ENCODE data around the gene NCF1.
"Not testable (repeated sequence)": the region's sequence is repeated elsewhere in the genome, so short reads cannot be mapped to it uniquely, and the experiment has no call there.

Gene NCF1

GRCh38 chr7:74773760-74774750 lies at the start of gene NCF1:
TSS of gene NCF1 (plus strand) at chr7:74774011. CDS start at chr7:74774032, 21 bp downstream.
- not testable (repeated sequence) for DNase-seq (ENCODE audit: low spot score)

DNA sequence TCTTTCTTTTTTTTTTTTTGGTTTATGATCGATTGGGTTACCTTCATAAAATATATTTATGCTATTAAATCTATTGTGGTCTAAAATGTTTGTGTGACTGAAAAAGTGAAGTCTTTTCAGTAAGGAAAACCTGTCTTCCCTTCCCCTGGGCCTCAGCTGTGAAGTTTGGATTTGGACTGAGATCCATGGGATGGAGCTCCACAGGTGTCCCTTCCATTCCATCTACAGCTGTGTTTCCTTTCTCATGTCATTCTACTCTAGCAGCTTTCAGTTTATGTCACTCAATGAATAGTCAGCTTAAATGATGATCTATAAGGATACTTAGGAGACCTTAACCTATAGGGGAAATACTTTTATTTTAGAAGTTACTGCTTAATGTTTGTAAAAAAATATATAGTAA lies 48.0 kb upstream of the NCF1 start:
- DNase-seq (ENCODE audit: low spot score), result no peak

- DNase-seq (ENCODE audit: low spot score), result no peak
Observed at GRCh38 chr7:74726309-74727101, 47.3 kb upstream of the NCF1 start.

- not testable (repeated sequence) for DNase-seq (ENCODE audit: low spot score)
Observed at GRCh38 chr7:74728686-74729085, 45.1 kb upstream of the NCF1 start.

DNA sequence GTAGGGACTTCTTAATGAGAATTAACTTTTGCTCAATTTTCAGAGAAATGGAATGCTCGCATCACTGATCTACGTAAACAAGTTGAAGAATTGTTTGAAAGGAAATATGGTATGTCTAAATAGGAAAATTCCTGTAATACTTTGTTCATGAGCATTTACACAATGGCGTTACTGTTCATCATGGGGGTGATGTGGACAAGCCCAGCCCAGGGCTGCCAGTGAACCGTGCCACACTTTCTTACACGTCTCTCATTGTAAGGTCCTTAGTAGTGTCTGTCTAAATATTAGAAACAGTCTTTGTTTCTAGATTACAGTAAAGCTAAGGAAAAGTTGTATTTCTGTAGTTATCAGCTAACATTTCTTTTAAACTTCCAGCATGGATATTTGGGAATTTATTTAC lies 43.6 kb upstream of the NCF1 start:
- DNase-seq (ENCODE audit: low spot score), result not testable (repeated sequence)

GRCh38 chr7:74739974-74740703 lies 33.7 kb upstream of the NCF1 start:
- not testable (repeated sequence) for DNase-seq (ENCODE audit: low spot score)

GRCh38 chr7:74743936-74744557 lies 29.8 kb upstream of the NCF1 start:
- not testable (repeated sequence) for DNase-seq (ENCODE audit: low spot score)

GRCh38 chr7:74753921-74754482 lies 19.8 kb upstream of the NCF1 start:
- DNase-seq (ENCODE audit: low spot score), result not testable (repeated sequence)

DNA sequence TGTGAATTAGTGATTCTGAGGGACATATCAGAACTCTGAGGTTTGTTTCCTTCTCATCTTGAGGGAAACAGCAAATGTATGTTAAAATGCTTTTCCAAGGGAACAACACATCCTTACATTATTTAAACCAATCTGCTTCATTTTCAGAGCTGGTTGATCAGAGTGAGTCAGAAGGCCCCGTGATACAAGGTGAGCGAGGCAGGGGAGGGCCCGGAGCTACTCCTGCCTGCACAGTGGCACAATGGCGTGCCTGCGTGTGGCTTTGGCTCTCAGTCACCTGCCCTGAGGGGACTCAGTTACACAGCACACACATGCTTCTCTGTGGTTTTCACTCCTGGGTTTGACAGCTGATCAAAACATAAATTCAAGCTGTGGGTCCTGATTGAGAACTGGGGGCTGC lies 17.1 kb upstream of the NCF1 start:
- not testable (repeated sequence) for DNase-seq (ENCODE audit: low spot score)

- not testable (repeated sequence) for DNase-seq (ENCODE audit: low spot score)
Observed at GRCh38 chr7:74758268-74758667, 15.5 kb upstream of the NCF1 start.

- not testable (repeated sequence) for DNase-seq (ENCODE audit: low spot score)
Observed at GRCh38 chr7:74758982-74759381, 14.8 kb upstream of the NCF1 start.

DNA sequence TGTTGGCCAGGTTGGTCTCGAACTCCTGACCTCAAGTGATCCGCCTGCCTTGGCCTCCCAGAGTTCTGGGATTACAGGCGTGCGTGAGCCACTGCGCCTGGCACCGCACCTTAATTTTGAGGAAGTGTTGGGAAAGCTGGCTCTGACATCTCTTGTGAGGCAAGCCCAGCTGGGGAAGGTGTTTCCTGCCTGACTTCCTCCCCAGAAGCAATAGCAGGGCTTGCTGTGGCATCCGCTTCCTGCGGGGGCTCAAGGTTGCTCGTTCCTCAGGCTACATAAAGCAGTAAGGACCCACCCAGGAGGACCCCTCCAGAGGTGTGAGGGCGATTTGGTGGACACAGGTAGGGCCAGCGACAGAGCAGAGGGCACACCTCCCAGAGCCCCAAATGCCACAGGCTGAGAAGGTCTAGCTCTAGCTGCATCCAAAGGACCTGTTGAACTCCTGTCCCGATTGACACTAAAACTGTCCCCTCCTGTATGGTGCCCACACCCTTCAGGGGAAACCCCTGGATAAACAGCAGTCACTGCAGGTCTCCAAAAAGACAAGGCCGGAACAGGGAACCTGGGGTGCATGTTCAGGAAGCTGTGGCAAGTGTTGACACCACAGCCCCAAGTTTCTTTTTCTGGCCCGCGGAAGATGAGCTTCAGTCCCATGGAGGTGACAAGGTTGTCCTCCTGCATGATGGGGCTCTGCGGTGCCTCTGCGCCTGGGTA lies 8.4 kb upstream of the NCF1 start:
- DNase-seq (ENCODE audit: low spot score), result not testable (repeated sequence)

- not testable (repeated sequence) for DNase-seq (ENCODE audit: low spot score)
Observed at GRCh38 chr7:74766509-74766908, 7.3 kb upstream of the NCF1 start.

DNA sequence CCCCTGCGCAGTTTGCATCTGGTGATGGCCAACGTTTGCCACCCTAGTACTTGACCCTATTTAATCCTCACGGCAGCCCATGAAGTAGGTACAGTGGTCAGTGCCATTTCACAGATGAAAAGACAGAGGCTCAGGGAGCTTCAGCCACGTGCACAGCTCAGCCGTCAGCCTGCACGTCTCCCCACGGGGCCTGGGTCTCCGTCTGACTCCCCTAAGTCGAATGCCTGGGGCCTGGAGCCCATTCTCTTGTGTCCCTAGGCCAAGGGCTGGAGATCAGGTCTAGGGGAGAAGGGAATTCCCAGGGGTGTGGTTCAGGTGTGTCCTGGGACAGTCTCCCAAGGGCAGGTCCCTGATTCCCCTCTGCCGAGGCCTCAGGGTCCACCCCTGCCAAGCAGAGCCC lies 6.8 kb upstream of the NCF1 start:
- not testable (repeated sequence) for DNase-seq (ENCODE audit: low spot score)

DNA sequence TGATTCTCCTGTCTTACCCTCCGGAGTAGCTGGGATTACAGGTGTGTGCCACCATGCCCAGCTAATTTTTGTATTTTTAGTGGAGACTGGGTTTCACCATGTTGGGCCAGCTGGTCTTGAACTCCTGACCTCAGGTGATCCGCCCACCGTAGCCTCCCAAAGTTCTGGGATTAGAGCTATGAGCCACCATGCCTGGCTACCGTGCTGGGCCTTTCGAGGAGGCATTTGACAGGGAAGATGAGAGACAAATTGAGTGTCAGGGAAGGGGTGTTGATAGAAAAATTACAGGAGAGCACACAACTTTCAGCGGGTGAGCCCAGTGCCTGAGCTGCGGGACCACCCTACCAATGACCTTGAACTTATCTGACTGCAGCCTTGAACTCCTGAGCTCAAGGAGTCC lies 3.7 kb upstream of the NCF1 start:
- not testable (repeated sequence) for DNase-seq (ENCODE audit: low spot score)

- not testable (repeated sequence) for DNase-seq (ENCODE audit: low spot score)
Observed at GRCh38 chr7:74772093-74772492, 1.7 kb upstream of the NCF1 start.

DNA sequence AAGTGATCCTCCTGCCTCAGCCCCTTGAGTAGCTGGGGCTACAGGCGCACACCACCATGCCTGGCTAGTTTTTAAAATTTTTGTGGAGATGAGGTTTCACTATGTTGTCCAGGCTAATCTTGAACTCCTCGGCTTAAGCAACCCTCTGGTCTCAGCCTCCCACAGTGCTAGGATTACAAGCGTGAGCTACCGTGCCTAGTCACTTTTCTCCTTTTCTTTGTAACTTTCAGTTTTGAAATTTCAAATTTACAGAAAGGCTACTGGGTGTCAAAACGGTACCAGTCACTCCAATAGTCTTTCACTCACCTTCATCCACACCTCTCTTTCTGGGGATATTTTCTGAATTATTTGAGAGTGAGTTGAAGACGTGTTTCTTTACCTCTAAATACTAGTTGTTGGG lies 1.3 kb downstream of the NCF1 start:
- not testable (repeated sequence) for DNase-seq (ENCODE audit: low spot score)

DNA sequence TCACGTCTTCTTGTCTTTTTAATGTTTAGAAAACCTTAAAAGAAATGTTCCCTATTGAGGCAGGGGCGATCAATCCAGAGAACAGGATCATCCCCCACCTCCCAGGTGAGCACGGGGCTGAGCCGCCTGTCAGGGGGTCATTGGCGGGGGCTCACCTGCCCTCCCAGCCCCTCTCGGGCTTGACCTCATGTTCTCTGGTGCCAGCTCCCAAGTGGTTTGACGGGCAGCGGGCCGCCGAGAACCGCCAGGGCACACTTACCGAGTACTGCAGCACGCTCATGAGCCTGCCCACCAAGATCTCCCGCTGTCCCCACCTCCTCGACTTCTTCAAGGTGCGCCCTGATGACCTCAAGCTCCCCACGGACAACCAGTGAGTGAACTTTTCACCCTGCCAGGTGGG lies 5.2 kb downstream of the NCF1 start:
- DNase-seq (ENCODE audit: low spot score), result not testable (repeated sequence)

DNA sequence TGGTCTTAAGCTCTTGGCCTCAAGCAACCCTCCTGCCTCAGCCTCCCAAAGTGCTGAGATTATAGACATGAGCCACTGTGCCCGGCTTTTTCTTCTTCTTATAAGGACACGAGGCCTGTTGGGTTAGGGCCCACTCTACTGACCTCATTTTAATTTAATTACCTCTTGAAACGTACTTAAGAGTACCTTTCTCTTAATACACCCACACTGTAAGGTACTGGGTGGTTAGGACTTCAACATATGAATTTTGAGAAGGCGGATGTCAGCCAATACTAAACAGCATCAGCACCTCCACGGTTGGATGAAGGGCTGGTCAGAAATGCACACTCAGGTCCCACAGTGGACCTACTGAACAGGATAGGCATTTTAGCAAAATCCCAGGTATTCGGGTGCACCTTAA lies 7.9 kb downstream of the NCF1 start:
- DNase-seq (ENCODE audit: low spot score), result not testable (repeated sequence)

- not testable (repeated sequence) for DNase-seq (ENCODE audit: low spot score)
Observed at GRCh38 chr7:74783595-74783994, 9.8 kb downstream of the NCF1 start.
